K562 (cell line): ENCODE measurements around the gene ITGB5. TPM values are rescaled to one million over a fixed set of nuclear protein-coding genes. Genes with fewer than 3 reads are reported as not detected.
A peak's percentile ranks its signal among the peaks of the same experiment; 100 is the strongest.

Experiments used
- CBFA2T3 ChIP-seq: fragments of 450-650 bp; IDR thresholded peaks from 2 replicates; pipeline ENCODE4 v1.6.1; 2017
- E2F1 ChIP-seq: sonication (generic); formaldehyde crosslinking; IDR thresholded peaks from 2 replicates; pipeline ENCODE4 v1.8.1; 2023; ENCODE audit warnings: mild to moderate bottlenecking, missing genetic modification reagents, moderate library complexity
- ELK1 ChIP-seq: sonication (generic); formaldehyde crosslinking; IDR thresholded peaks from 2 replicates; pipeline ENCODE4 v1.8.1; 2022; ENCODE audit warnings: missing genetic modification reagents
- GABPB2 ChIP-seq: fragments of 250-450 bp; sonication (Bioruptor Pico); conservative IDR thresholded peaks from 2 replicates; pipeline ENCODE4 v1.5.1; 2021; ENCODE audit warnings: mild to moderate bottlenecking
- JUND ChIP-seq, 2 experiments: IDR thresholded peaks; 2 replicates in 1 of 2; 3 replicates in 1 of 2; pipeline ENCODE4 v1.6.1; 2011; ENCODE audit warnings: borderline replicate concordance in 2 of 2, low read depth in 2 of 2, low read length in 2 of 2, improper control_type of control experiment in 1 of 2, missing biosample characterization in 1 of 2, missing genetic modification characterization in 1 of 2, missing genetic modification reagents in 1 of 2
- PRPF4 ChIP-seq: fragments of 200-400 bp; formaldehyde crosslinking; IDR thresholded peaks from one replicate; pipeline ENCODE4 v1.6.1; 2017; ENCODE audit warnings: low read length, low read depth, mild to moderate bottlenecking; ENCODE audit not compliant: insufficient read depth, poor library complexity, severe bottlenecking
- SRSF3 ChIP-seq: fragments of 200-400 bp; formaldehyde crosslinking; IDR thresholded peaks from 2 replicates; pipeline ENCODE4 v1.6.1; 2016; ENCODE audit warnings: mild to moderate bottlenecking, low read length, moderate library complexity; ENCODE audit not compliant: insufficient read depth
- THRAP3 ChIP-seq: fragments of 450-650 bp; IDR thresholded peaks from 2 replicates; pipeline ENCODE4 v1.6.1; 2016; ENCODE audit warnings: mild to moderate bottlenecking, inconsistent platforms, borderline replicate concordance
- ZBTB11 ChIP-seq, 3 experiments: fragments of 200-800 bp in 1 of 3; fragments of 250-450 bp in 1 of 3; fragments of 450-650 bp in 1 of 3; sonication (Bioruptor Pico) in 1 of 3; sonication (Bioruptor generic) in 1 of 3; formaldehyde crosslinking in 1 of 3; IDR thresholded peaks; 2 replicates each; pipeline versions ENCODE4 v1.6.1 to v1.8.0; 2016 to 2022; ENCODE audit warnings: mild to moderate bottlenecking in 2 of 3, missing genetic modification characterization in 2 of 3, missing compliant biosample characterization in 1 of 3, moderate library complexity in 1 of 3
- ZNF444 ChIP-seq: fragments of 250-450 bp; sonication (Bioruptor Pico); IDR thresholded peaks from 2 replicates; pipeline ENCODE4 v1.4.0; 2020; ENCODE audit warnings: mild to moderate bottlenecking, moderate library complexity
- ZNF586 ChIP-seq: fragments of 450-650 bp; formaldehyde crosslinking; conservative IDR thresholded peaks from 2 replicates; pipeline ENCODE4 v1.4.0; 2020; ENCODE audit warnings: mild to moderate bottlenecking, moderate library complexity
- ZNF592 ChIP-seq: fragments of 450-650 bp; IDR thresholded peaks from 2 replicates; pipeline ENCODE4 v1.6.1; 2017; ENCODE audit warnings: antibody characterized with exemption, mild to moderate bottlenecking
- polyA plus RNA-seq, 8 experiments: library from polyadenylated mRNA; depleted of rRNA in 4 of 8; stranded (reverse) in 5 of 8; unstranded in 3 of 8; fragments of >200 nt; fragmentation: Nextera tagmentation in 2 of 8; fragmentation: Illumina TruSeq in 1 of 8; extraction: Ambion mirVana in 2 of 8; extraction: Trizol in 1 of 8; gene quantifications; 2 replicates each; pipeline versions ENCODE4 v1.2.1 to v1.2.3, GENCODE V29; 2011 to 2014; ENCODE audit warnings: inconsistent platforms in 1 of 8, missing spikeins in 1 of 8
- total RNA-seq, 7 experiments: library from RNA; depleted of rRNA in 6 of 7; stranded (reverse); fragments of >200 nt in 6 of 7; fragmentation: Illumina TruSeq in 2 of 7; extraction: Trizol in 2 of 7; gene quantifications; 2 replicates each; pipeline versions ENCODE4 v1.2.1 to v1.2.3, GENCODE V29; 2011 to 2021; ENCODE audit warnings: low replicate concordance in 1 of 7

Gene ITGB5
- total and polyA plus RNA-seq, 9 of the 15 experiments (the other 6 are each of a cell fraction or from before 2014, with no cell fraction given): 1.7 to 46.8 (median 9.9) TPM

GRCh38 chr3:124730129-124730940, 156.8 kb downstream of the ITGB5 start, which contains the start of gene UMPS (continued):
- TF ChIP-seq ZBTB11 (CRISPR knock-in tag; IDR thresholded peaks at IDR 0.05): peak in 2 of 3 experiments; percentile 63 to 78; a peak in 3 of 6 replicates
- no peak for TF ChIP-seq ZNF592
- TF ChIP-seq THRAP3: no peak
- TF ChIP-seq ELK1 (CRISPR knock-in tag): no peak
- TF ChIP-seq SRSF3: no peak
- TF ChIP-seq ZNF444 (CRISPR knock-in tag): no peak
- TF ChIP-seq PRPF4: no peak
- peak; percentile 49; the same call in 1 of the 2 replicates for TF ChIP-seq E2F1
- peak; percentile 97 for TF ChIP-seq JUND (IDR thresholded peaks at IDR 0.05; ENCODE audit: borderline replicate concordance, low read depth, low read length)
- TF ChIP-seq JUND (tag; IDR thresholded peaks at IDR 0.05; ENCODE audit: borderline replicate concordance, low read depth, low read length): peak; percentile 95
- TF ChIP-seq GABPB2: no peak
- TF ChIP-seq CBFA2T3: no peak
- no peak for TF ChIP-seq ZNF586 (CRISPR knock-in tag)
